HEK293 (cell line): ENCODE measurements around the gene LRRC4C.

Source experiments
- CTCF ChIA-PET: fragments of 350-600 bp; formaldehyde crosslinking; extraction: SDS; loops from one replicate; lab custom pipeline; 2021; ENCODE audit warnings: antibody characterized with exemption; lab: Yijun Ruan, JAX
- POLR2A ChIA-PET: fragments of 300-600 bp; formaldehyde crosslinking; extraction: SDS; loops from one replicate; lab custom pipeline; 2020; ENCODE audit warnings: antibody characterized with exemption, inconsistent platforms; lab: Yijun Ruan, JAX
- H3K27ac ChIP-seq: fragments of 200-500 bp; sonication (Bioruptor generic); 2 replicates; pipeline ENCODE4 v1.5.1; 2014; ENCODE audit warnings: low read depth, low read length, control low read depth, inconsistent platforms; ENCODE audit errors: extremely low read depth
- H3K36me3 ChIP-seq, 2 experiments: fragments of 200-500 bp in 1 of 2; sonication (Bioruptor generic) in 1 of 2; 1 replicate in 1 of 2; 2 replicates in 1 of 2; pipeline ENCODE4 v1.5.1; 2014 to 2017; ENCODE audit warnings: inconsistent platforms in 2 of 2, low read length in 2 of 2; ENCODE audit not compliant: control insufficient read depth in 2 of 2, insufficient read depth in 1 of 2
- H3K4me1 ChIP-seq: fragments of 200-500 bp; sonication (Bioruptor generic); 2 replicates; pipeline ENCODE4 v1.5.1; 2014; ENCODE audit warnings: mild to moderate bottlenecking, low read length, inconsistent platforms; ENCODE audit not compliant: control insufficient read depth, insufficient read depth
- H3K4me3 ChIP-seq: 2 replicates; pipeline ENCODE4 v1.5.1; 2011; ENCODE audit warnings: low read depth, mild to moderate bottlenecking, control low read depth, low read length, moderate library complexity
- H3K9me3 ChIP-seq: fragments of 200-500 bp; sonication (Bioruptor generic); 2 replicates; pipeline ENCODE4 v1.5.1; 2014; ENCODE audit warnings: low read depth, low read length, inconsistent platforms; ENCODE audit not compliant: control insufficient read depth, insufficient read depth
- ELK4 ChIP-seq: IDR thresholded peaks from 2 replicates; pipeline ENCODE4 v1.6.1; 2011; ENCODE audit warnings: mild to moderate bottlenecking, low read depth, low read length, borderline replicate concordance
- KLF10 ChIP-seq: fragments of 450-650 bp; IDR thresholded peaks from 2 replicates; pipeline ENCODE4 v1.5.1; 2018; ENCODE audit warnings: missing biosample characterization, mild to moderate bottlenecking, missing genetic modification characterization
- RBAK ChIP-seq: fragments of 450-650 bp; formaldehyde crosslinking; IDR thresholded peaks from 2 replicates; pipeline ENCODE4 v1.5.1; 2016; ENCODE audit warnings: missing biosample characterization, missing genetic modification characterization
- ZBTB26 ChIP-seq: fragments of 450-650 bp; formaldehyde crosslinking; optimal IDR thresholded peaks from 2 replicates; pipeline ENCODE3; 2016; ENCODE audit warnings: missing biosample characterization, mild to moderate bottlenecking, missing genetic modification characterization
- ZNF114 ChIP-seq: fragments of 450-650 bp; formaldehyde crosslinking; IDR thresholded peaks from 2 replicates; pipeline ENCODE4 v1.5.0; 2017; ENCODE audit warnings: missing biosample characterization, missing genetic modification characterization
- ZNF175 ChIP-seq: fragments of 450-650 bp; formaldehyde crosslinking; IDR thresholded peaks from 2 replicates; pipeline ENCODE4 v1.5.1; 2016; ENCODE audit warnings: missing biosample characterization, missing genetic modification characterization
- ZNF350 ChIP-seq: fragments of 450-650 bp; formaldehyde crosslinking; IDR thresholded peaks from 2 replicates; pipeline ENCODE4 v1.5.0; 2017; ENCODE audit warnings: missing biosample characterization, mild to moderate bottlenecking, missing genetic modification characterization
- ZNF37A ChIP-seq: fragments of 450-650 bp; IDR thresholded peaks from 2 replicates; pipeline ENCODE4 v1.5.1; 2018; ENCODE audit warnings: missing biosample characterization, missing genetic modification characterization
- ZNF488 ChIP-seq: fragments of 450-650 bp; formaldehyde crosslinking; IDR thresholded peaks from 2 replicates; pipeline ENCODE4 v1.5.1; 2016; ENCODE audit warnings: missing biosample characterization, missing genetic modification characterization
- ZNF501 ChIP-seq: fragments of 450-650 bp; formaldehyde crosslinking; IDR thresholded peaks from 2 replicates; pipeline ENCODE4 v1.5.1; 2016; ENCODE audit warnings: missing biosample characterization, missing genetic modification characterization
- ZNF521 ChIP-seq: fragments of 450-650 bp; formaldehyde crosslinking; IDR thresholded peaks from 2 replicates; pipeline ENCODE4 v1.5.1; 2017; ENCODE audit warnings: missing biosample characterization, mild to moderate bottlenecking, missing genetic modification characterization
- ZNF530 ChIP-seq: fragments of 450-650 bp; formaldehyde crosslinking; IDR thresholded peaks from 2 replicates; pipeline ENCODE4 v1.5.1; 2016; ENCODE audit warnings: low read depth, missing biosample characterization, missing genetic modification characterization
- ZNF544 ChIP-seq: fragments of 450-650 bp; formaldehyde crosslinking; IDR thresholded peaks from 2 replicates; pipeline ENCODE4 v1.5.0; 2017; ENCODE audit warnings: missing biosample characterization, missing genetic modification characterization
- ZNF639 ChIP-seq: fragments of 450-650 bp; formaldehyde crosslinking; IDR thresholded peaks from 2 replicates; pipeline ENCODE4 v1.5.1; 2016; ENCODE audit warnings: missing biosample characterization, missing genetic modification characterization
- ZNF654 ChIP-seq: fragments of 450-650 bp; formaldehyde crosslinking; IDR thresholded peaks from 2 replicates; pipeline ENCODE4 v1.5.1; 2016; ENCODE audit warnings: low read depth, missing biosample characterization, missing genetic modification characterization
- ZNF785 ChIP-seq: fragments of 450-650 bp; formaldehyde crosslinking; IDR thresholded peaks from 2 replicates; pipeline ENCODE4 v1.5.1; 2016; ENCODE audit warnings: missing biosample characterization, missing genetic modification characterization
- ZNF830 ChIP-seq: fragments of 450-650 bp; IDR thresholded peaks from 2 replicates; pipeline ENCODE4 v1.5.0; 2018; ENCODE audit warnings: missing biosample characterization, missing genetic modification characterization, low read depth, mild to moderate bottlenecking, moderate library complexity
- TF ChIP-seq, protein P1 (sequence below): fragments of 450-650 bp; IDR thresholded peaks from 2 replicates; pipeline ENCODE4 v1.5.1; 2018; ENCODE audit warnings: missing biosample characterization, missing genetic modification characterization
- TF ChIP-seq, protein P2 (sequence below): fragments of 450-650 bp; formaldehyde crosslinking; IDR thresholded peaks from 2 replicates; pipeline ENCODE4 v1.5.1; 2017; ENCODE audit warnings: missing biosample characterization, missing genetic modification characterization
- TF ChIP-seq, protein P3 (sequence below): fragments of 450-650 bp; formaldehyde crosslinking; IDR thresholded peaks from 2 replicates; pipeline ENCODE4 v1.5.1; 2016; ENCODE audit warnings: missing biosample characterization, missing genetic modification characterization, low read depth
- TF ChIP-seq, protein P4 (sequence below): fragments of 450-650 bp; formaldehyde crosslinking; IDR thresholded peaks from 2 replicates; pipeline ENCODE4 v1.5.1; 2016; ENCODE audit warnings: missing biosample characterization, missing genetic modification characterization

The LRRC4C gene

GRCh38 chr11:41435531-41435930 is 23.9 kb downstream of the LRRC4C start:
- ChIA-PET POLR2A (no interaction called here), CTCF (no interaction called here)
- H3K4me1 ChIP-seq = no peaks in the 10 kb centered on the region
- H3K9me3 ChIP-seq = no peaks in the 10 kb centered on the region
- no peak overlapping the region for H3K4me3 ChIP-seq
- H3K36me3 ChIP-seq = no peaks in the 10 kb centered on the region
- TF ChIP-seq ZNF114 (tag by site-specific recombination) (no peak), ZNF37A (no peak), ELK4 (no peak), ZNF530 (no peak)
- TF ChIP-seq, protein P1, sequence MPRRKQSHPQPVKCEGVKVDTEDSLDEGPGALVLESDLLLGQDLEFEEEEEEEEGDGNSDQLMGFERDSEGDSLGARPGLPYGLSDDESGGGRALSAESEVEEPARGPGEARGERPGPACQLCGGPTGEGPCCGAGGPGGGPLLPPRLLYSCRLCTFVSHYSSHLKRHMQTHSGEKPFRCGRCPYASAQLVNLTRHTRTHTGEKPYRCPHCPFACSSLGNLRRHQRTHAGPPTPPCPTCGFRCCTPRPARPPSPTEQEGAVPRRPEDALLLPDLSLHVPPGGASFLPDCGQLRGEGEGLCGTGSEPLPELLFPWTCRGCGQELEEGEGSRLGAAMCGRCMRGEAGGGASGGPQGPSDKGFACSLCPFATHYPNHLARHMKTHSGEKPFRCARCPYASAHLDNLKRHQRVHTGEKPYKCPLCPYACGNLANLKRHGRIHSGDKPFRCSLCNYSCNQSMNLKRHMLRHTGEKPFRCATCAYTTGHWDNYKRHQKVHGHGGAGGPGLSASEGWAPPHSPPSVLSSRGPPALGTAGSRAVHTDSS (tag by site-specific recombination) = no peak
- H3K27ac ChIP-seq = no peak overlapping the region

DNA sequence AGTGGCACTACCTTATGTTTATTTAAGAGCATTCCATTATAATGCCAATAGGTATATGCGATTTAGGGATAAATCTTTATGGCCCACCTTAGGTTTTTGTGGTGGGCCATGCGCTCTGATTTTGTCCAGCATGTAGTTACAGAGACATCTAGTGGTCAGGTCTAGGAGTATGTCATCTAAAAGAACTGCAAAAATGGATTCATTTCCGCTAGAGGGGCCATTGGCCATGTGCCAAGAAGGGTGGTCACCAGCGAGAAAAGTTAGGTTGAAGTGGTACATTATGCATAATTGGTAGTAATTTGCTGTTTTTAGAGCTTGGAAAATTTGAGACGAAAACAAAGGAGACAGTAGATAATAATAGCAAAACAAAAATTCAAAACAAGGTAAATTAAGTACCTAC is 27.7 kb downstream of the LRRC4C start:
- TF ChIP-seq, protein P2, sequence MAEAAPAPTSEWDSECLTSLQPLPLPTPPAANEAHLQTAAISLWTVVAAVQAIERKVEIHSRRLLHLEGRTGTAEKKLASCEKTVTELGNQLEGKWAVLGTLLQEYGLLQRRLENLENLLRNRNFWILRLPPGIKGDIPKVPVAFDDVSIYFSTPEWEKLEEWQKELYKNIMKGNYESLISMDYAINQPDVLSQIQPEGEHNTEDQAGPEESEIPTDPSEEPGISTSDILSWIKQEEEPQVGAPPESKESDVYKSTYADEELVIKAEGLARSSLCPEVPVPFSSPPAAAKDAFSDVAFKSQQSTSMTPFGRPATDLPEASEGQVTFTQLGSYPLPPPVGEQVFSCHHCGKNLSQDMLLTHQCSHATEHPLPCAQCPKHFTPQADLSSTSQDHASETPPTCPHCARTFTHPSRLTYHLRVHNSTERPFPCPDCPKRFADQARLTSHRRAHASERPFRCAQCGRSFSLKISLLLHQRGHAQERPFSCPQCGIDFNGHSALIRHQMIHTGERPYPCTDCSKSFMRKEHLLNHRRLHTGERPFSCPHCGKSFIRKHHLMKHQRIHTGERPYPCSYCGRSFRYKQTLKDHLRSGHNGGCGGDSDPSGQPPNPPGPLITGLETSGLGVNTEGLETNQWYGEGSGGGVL (tag by site-specific recombination) = no peak
- peak; percentile 15 for TF ChIP-seq ZNF654 (tag by site-specific recombination)
- CTCF ChIA-PET = interaction anchor here (0.6 to 0.8 kb wide), 3 partner anchors 14 to 1125 kb away, joined by 3 to 4 read pairs (median 3); no protein-coding TSS in a partner anchor

DNA sequence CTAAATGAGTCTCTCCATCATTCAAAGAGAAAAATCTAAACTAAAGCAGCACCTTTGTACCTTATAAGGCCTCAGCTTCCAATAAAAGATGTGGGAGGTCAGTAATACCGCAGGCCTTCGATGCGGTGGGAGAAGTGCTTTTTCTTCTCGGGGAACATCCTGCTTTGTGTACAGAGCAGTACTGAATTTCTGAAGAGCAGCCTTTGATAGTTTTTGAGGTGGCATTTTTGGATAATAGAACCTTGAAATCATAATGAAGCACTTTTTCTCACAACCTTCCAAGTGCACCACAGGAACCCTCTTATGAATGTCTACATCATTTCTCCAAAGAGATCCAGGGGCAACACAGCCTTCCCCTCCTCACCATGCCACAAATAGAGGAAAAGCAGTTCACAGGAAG is 39.6 kb downstream of the LRRC4C start:
- no peaks in the 10 kb centered on the region for H3K36me3 ChIP-seq
- no peak overlapping the region for H3K4me3 ChIP-seq
- H3K4me1 ChIP-seq = no peaks in the 10 kb centered on the region
- no peak overlapping the region for H3K27ac ChIP-seq
- POLR2A ChIA-PET = no interaction called here
- CTCF ChIA-PET = interaction anchor here (0.7 kb wide), 1 partner anchor 28 kb away, joined by 3 read pairs; no protein-coding TSS in a partner anchor
- H3K9me3 ChIP-seq = no peaks in the 10 kb centered on the region
- TF ChIP-seq ZNF785 = no peak
- TF ChIP-seq, protein P3, sequence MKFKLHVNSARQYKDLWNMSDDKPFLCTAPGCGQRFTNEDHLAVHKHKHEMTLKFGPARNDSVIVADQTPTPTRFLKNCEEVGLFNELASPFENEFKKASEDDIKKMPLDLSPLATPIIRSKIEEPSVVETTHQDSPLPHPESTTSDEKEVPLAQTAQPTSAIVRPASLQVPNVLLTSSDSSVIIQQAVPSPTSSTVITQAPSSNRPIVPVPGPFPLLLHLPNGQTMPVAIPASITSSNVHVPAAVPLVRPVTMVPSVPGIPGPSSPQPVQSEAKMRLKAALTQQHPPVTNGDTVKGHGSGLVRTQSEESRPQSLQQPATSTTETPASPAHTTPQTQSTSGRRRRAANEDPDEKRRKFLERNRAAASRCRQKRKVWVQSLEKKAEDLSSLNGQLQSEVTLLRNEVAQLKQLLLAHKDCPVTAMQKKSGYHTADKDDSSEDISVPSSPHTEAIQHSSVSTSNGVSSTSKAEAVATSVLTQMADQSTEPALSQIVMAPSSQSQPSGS (tag by site-specific recombination) = no peak
- TF ChIP-seq ZNF544 (tag by site-specific recombination) = no peak
- no peak for TF ChIP-seq RBAK (tag by site-specific recombination)
- TF ChIP-seq ZNF501 (tag by site-specific recombination) = no peak
- no peak for TF ChIP-seq ZNF521 (tag by site-specific recombination)
- TF ChIP-seq ZNF830 (tag by site-specific recombination) = no peak
- TF ChIP-seq ZBTB26 (tag by site-specific recombination) = no peak
- no peak for TF ChIP-seq ZNF175
- TF ChIP-seq ZNF639 = no peak
- no peak for TF ChIP-seq ZNF488
- TF ChIP-seq, protein P4, sequence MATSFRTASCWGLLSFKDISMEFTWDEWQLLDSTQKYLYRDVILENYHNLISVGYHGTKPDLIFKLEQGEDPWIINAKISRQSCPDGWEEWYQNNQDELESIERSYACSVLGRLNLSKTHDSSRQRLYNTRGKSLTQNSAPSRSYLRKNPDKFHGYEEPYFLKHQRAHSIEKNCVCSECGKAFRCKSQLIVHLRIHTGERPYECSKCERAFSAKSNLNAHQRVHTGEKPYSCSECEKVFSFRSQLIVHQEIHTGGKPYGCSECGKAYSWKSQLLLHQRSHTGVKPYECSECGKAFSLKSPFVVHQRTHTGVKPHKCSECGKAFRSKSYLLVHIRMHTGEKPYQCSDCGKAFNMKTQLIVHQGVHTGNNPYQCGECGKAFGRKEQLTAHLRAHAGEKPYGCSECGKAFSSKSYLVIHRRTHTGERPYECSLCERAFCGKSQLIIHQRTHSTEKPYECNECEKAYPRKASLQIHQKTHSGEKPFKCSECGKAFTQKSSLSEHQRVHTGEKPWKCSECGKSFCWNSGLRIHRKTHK (tag by site-specific recombination) = no peak
- no peak for TF ChIP-seq ZNF350 (tag by site-specific recombination)
- TF ChIP-seq KLF10 (tag by site-specific recombination) = no peak

More for the DNA sequence above, 27.7 kb downstream of the LRRC4C start:
- no peak overlapping the region for H3K4me3 ChIP-seq
- H3K4me1 ChIP-seq = no peaks in the 10 kb centered on the region
- H3K9me3 ChIP-seq = no peaks in the 10 kb centered on the region
- no peak overlapping the region for H3K27ac ChIP-seq
- POLR2A ChIA-PET = no interaction called here
- no peaks in the 10 kb centered on the region for H3K36me3 ChIP-seq
